ENCODE measurements around the gene PRDM16. TPM values are rescaled to one million over a fixed set of nuclear protein-coding genes. Genes with fewer than 3 reads are reported as not detected.

The PRDM16 gene
- total and polyA plus RNA-seq, 2 of the 13 experiments (the other 11 are each of a cell fraction or from before 2014, with no cell fraction given) = 0.15 to 0.81 TPM

DNA sequence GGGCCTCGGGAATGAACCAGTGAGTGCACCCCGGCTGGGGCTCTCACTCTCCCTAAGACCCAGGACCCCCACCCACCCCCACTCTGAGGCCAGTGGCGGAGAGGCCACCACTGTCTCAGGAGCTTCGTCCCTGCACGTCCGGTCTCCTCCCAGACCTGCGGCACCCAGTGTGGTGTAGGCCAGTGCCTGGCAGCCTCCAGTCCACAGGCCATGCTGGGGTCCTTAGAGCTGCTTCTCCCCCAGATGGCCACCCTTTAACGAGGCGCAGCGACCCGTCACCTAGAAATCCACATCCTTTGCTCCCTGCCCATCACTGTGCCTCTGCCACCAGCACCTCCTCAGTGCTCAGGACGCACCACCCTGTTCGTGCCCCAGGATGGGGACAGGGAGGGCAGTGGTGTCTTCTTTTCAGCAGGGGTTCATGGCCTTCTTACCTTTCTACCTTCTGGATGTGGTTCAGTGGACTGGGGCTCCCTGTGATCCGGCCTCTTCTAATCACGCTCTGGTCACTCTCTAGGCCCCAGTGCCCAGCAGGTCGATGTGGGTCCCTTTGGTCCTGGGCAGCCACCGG lies 253.5 kb downstream of the PRDM16 start:
- Histone ChIP-seq H3K27me3 (ENCODE audit: control insufficient read depth in 1 of 2, insufficient read depth in 2 of 2, low read length in 2 of 2) (no peaks in the 10 kb centered on the region; a peak in 1 of 5 replicates), H3K9ac (ENCODE audit: insufficient read depth, low read depth, low read length) (peak overlapping the region; percentile 83), H2AFZ (ENCODE audit: low read length) (no peak overlapping the region), H3K27ac (ENCODE audit: extremely low read length, insufficient read depth, low read length) (peak overlapping the region; percentile 81), H3K4me2 (ENCODE audit: low read depth, low read length) (peak overlapping the region; percentile 95), H3K79me2 (ENCODE audit: insufficient read depth, low read length) (peaks cover 15% of the 10 kb centered on the region), H3K4me1 (ENCODE audit: insufficient read depth, low read length) (peaks cover 95% of the 10 kb centered on the region), H3K9me3 (ENCODE audit: low read length) (no peaks in the 10 kb centered on the region), H4K20me1 (ENCODE audit: insufficient read depth, low read length) (no peaks in the 10 kb centered on the region), H3K4me3 (replicated peaks in 1 of 3; ENCODE audit: insufficient read depth in 1 of 3, low read depth in 2 of 3, low read length in 3 of 3) (peak overlapping the region in 2 of 3 experiments; percentile 4 to 74; a peak in 3 of 6 replicates), H3K36me3 (replicated peaks in 1 of 2; ENCODE audit: control insufficient read depth in 1 of 2, insufficient read depth in 2 of 2, low read length in 2 of 2) (no peaks in the 10 kb centered on the region; a peak in 1 of 5 replicates)
- in situ Hi-C loops (cut with HindIII; ENCODE audit: extremely low pct_ligation_motif_present, low pct_unique_long_range_greater_than_20kb) (no loop called here), intact Hi-C loops (cut with micrococcal nuclease; ENCODE audit: unreplicated experiment) (no loop called here)
- DNase-seq (ENCODE audit: low spot score) = no peak
- ATAC-seq = no peak
- no peak for FAIRE-seq
- no TSS peak for BruUV-seq (replicated peaks)
- CTCF ChIA-PET (ENCODE audit: low intra/inter-chr PET ratio, low total read pairs) = no interaction called here
- 78% methylated on average over 6 of the region's 17 CpGs for WGBS (ENCODE audit: low lambda C conversion rate)
- POLR2A ChIA-PET = interaction anchor here (1.0 to 5.8 kb wide), 5 partner anchors 13 to 33 kb away, joined by 4 to 54 read pairs (median 11); no protein-coding TSS in a partner anchor
- peak; percentile 14 for TF ChIP-seq POLR2AphosphoS5 (IDR thresholded peaks at IDR 0.05; ENCODE audit: low read depth, low read length)
- TF ChIP-seq, protein P1, sequence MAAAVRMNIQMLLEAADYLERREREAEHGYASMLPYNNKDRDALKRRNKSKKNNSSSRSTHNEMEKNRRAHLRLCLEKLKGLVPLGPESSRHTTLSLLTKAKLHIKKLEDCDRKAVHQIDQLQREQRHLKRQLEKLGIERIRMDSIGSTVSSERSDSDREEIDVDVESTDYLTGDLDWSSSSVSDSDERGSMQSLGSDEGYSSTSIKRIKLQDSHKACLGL (CRISPR knock-in tag; IDR thresholded peaks at IDR 0.05) = 0 out of 2 replicates have a peak, but pooled peaks have one; percentile 1
- no peak for TF ChIP-seq TBL1XR1 (IDR thresholded peaks at IDR 0.05; ENCODE audit: borderline replicate concordance, low read length, partially characterized antibody)
- TF ChIP-seq SOX5 (CRISPR knock-in tag; IDR thresholded peaks at IDR 0.05; ENCODE audit: borderline replicate concordance) = no peak
- no peak for TF ChIP-seq TBX2 (CRISPR knock-in tag; IDR thresholded peaks at IDR 0.05; ENCODE audit: borderline replicate concordance)
- TF ChIP-seq, protein P2, sequence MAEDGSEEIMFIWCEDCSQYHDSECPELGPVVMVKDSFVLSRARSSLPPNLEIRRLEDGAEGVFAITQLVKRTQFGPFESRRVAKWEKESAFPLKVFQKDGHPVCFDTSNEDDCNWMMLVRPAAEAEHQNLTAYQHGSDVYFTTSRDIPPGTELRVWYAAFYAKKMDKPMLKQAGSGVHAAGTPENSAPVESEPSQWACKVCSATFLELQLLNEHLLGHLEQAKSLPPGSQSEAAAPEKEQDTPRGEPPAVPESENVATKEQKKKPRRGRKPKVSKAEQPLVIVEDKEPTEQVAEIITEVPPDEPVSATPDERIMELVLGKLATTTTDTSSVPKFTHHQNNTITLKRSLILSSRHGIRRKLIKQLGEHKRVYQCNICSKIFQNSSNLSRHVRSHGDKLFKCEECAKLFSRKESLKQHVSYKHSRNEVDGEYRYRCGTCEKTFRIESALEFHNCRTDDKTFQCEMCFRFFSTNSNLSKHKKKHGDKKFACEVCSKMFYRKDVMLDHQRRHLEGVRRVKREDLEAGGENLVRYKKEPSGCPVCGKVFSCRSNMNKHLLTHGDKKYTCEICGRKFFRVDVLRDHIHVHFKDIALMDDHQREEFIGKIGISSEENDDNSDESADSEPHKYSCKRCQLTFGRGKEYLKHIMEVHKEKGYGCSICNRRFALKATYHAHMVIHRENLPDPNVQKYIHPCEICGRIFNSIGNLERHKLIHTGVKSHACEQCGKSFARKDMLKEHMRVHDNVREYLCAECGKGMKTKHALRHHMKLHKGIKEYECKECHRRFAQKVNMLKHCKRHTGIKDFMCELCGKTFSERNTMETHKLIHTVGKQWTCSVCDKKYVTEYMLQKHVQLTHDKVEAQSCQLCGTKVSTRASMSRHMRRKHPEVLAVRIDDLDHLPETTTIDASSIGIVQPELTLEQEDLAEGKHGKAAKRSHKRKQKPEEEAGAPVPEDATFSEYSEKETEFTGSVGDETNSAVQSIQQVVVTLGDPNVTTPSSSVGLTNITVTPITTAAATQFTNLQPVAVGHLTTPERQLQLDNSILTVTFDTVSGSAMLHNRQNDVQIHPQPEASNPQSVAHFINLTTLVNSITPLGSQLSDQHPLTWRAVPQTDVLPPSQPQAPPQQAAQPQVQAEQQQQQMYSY (CRISPR knock-in tag; IDR thresholded peaks at IDR 0.05) = no peak
- TF ChIP-seq ZNF350 (CRISPR knock-in tag; IDR thresholded peaks at IDR 0.05; ENCODE audit: borderline replicate concordance, low read depth) = no peak
- peak; percentile 56; the same call in 1 of the 2 replicates for TF ChIP-seq RBFOX2 (IDR thresholded peaks at IDR 0.05; ENCODE audit: low read depth, low read length)
- no peak for TF ChIP-seq ZNF674 (CRISPR knock-in tag; IDR thresholded peaks at IDR 0.05; ENCODE audit: low read depth)
- peak; percentile 57; the same call in 1 of the 2 replicates for TF ChIP-seq ZFX (CRISPR knock-in tag; IDR thresholded peaks at IDR 0.05; ENCODE audit: low read depth)
- TF ChIP-seq ZNF282 (IDR thresholded peaks at IDR 0.05; ENCODE audit: partially characterized antibody) = no peak
- no peak for TF ChIP-seq CBX5 (CRISPR knock-in tag; IDR thresholded peaks at IDR 0.05; ENCODE audit: borderline replicate concordance)
- TF ChIP-seq SP140L (CRISPR knock-in tag; IDR thresholded peaks at IDR 0.05; ENCODE audit: borderline replicate concordance) = no peak
- no peak for TF ChIP-seq ZNF335 (CRISPR knock-in tag; IDR thresholded peaks at IDR 0.05)
- no peak for TF ChIP-seq ZSCAN21 (CRISPR knock-in tag; IDR thresholded peaks at IDR 0.05; ENCODE audit: borderline replicate concordance)
- TF ChIP-seq, protein P3, sequence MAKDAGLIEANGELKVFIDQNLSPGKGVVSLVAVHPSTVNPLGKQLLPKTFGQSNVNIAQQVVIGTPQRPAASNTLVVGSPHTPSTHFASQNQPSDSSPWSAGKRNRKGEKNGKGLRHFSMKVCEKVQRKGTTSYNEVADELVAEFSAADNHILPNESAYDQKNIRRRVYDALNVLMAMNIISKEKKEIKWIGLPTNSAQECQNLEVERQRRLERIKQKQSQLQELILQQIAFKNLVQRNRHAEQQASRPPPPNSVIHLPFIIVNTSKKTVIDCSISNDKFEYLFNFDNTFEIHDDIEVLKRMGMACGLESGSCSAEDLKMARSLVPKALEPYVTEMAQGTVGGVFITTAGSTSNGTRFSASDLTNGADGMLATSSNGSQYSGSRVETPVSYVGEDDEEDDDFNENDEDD (CRISPR knock-in tag; IDR thresholded peaks at IDR 0.05; ENCODE audit: borderline replicate concordance) = no peak
- TF ChIP-seq, protein P4, sequence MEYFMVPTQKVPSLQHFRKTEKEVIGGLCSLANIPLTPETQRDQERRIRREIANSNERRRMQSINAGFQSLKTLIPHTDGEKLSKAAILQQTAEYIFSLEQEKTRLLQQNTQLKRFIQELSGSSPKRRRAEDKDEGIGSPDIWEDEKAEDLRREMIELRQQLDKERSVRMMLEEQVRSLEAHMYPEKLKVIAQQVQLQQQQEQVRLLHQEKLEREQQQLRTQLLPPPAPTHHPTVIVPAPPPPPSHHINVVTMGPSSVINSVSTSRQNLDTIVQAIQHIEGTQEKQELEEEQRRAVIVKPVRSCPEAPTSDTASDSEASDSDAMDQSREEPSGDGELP (IDR thresholded peaks at IDR 0.05; ENCODE audit: borderline replicate concordance, low read depth) = no peak
- no peak for TF ChIP-seq ZNF780A (CRISPR knock-in tag; IDR thresholded peaks at IDR 0.05)
- no peak for TF ChIP-seq CREM (IDR thresholded peaks at IDR 0.05)
- no peak for TF ChIP-seq CREM (CRISPR knock-in tag; IDR thresholded peaks at IDR 0.05)
